HG02759 (cell line): Measurements from ENCODE around the gene MAGI2.

ENCODE experiments used
- ATAC-seq: cut with Tn5 transposase; IDR thresholded peaks from one replicate; pipeline ENCODE4 v1.9.1; 2021; ENCODE audit warnings: mild to moderate bottlenecking, moderate library complexity; ENCODE audit not compliant: unreplicated experiment

Gene MAGI2

GRCh38 chr7:78842068-78842467, 611.4 kb downstream of the MAGI2 start:
- ATAC-seq, result no peak

- no peak for ATAC-seq
Observed at GRCh38 chr7:78835897-78836296, 617.6 kb downstream of the MAGI2 start.

GRCh38 chr7:78828317-78828716, 625.1 kb downstream of the MAGI2 start:
- no peak for ATAC-seq

- no peak for ATAC-seq
Observed at GRCh38 chr7:78803501-78804127, 649.9 kb downstream of the MAGI2 start.

- no peak for ATAC-seq
Observed at GRCh38 chr7:78794101-78794500, 659.4 kb downstream of the MAGI2 start.

- ATAC-seq, result no peak
Observed at GRCh38 chr7:78792624-78793023, 660.8 kb downstream of the MAGI2 start.

- ATAC-seq, result no peak
Observed at GRCh38 chr7:78792006-78792405, 661.5 kb downstream of the MAGI2 start.

- no peak for ATAC-seq
Observed at GRCh38 chr7:78788464-78788863, 665.0 kb downstream of the MAGI2 start.

GRCh38 chr7:78787854-78788253, 665.6 kb downstream of the MAGI2 start:
- no peak for ATAC-seq

- ATAC-seq, result no peak
Observed at GRCh38 chr7:78786055-78786454, 667.4 kb downstream of the MAGI2 start.

GRCh38 chr7:78783179-78783962, 670.1 kb downstream of the MAGI2 start:
- no peak for ATAC-seq

- ATAC-seq, result no peak
Observed at GRCh38 chr7:78780560-78780959, 672.9 kb downstream of the MAGI2 start.

GRCh38 chr7:78779788-78780187, 673.7 kb downstream of the MAGI2 start:
- ATAC-seq, result no peak

GRCh38 chr7:78777829-78778228, 675.6 kb downstream of the MAGI2 start:
- ATAC-seq, result no peak

- ATAC-seq, result no peak
Observed at GRCh38 chr7:78770422-78771410, 682.8 kb downstream of the MAGI2 start.

- ATAC-seq, result peak; percentile 89
Observed at GRCh38 chr7:78769481-78770101, 683.9 kb downstream of the MAGI2 start.

GRCh38 chr7:78768859-78769258, 684.6 kb downstream of the MAGI2 start:
- no peak for ATAC-seq

- ATAC-seq, result no peak
Observed at GRCh38 chr7:78765943-78766729, 687.3 kb downstream of the MAGI2 start.

- ATAC-seq, result no peak
Observed at GRCh38 chr7:78764571-78764970, 688.9 kb downstream of the MAGI2 start.

GRCh38 chr7:78762625-78763024, 690.8 kb downstream of the MAGI2 start:
- no peak for ATAC-seq
